Activated T-helper 2 cell treated with anti-CD3 and anti-CD28 coated beads, Interferon-gamma antibody, Interleukin-2, Interleukin-4, amounts not matched to agents 10 μg/mL and 5 μg/mL and 100 μg/mL, durations not matched to agents 14 hours and 24 hours and 36 hours (primary cell): ENCODE results near the gene TXNDC11. TPM values are rescaled to one million over a fixed set of nuclear protein-coding genes. Genes with fewer than 3 reads are reported as not detected.

Experiments
- DNase-seq: peaks from one replicate; pipeline ENCODE4 v3.0.0; 2021; ENCODE audit warnings: low spot score
- H3K27ac Mint-ChIP-seq: one replicate; pipeline ENCODE4 v1.8.0; 2021; ENCODE audit warnings: mixed read lengths
- H3K27me3 Mint-ChIP-seq: one replicate; pipeline ENCODE4 v1.8.0; 2021; ENCODE audit warnings: low read depth, mixed read lengths
- H3K36me3 Mint-ChIP-seq: one replicate; pipeline ENCODE4 v1.8.0; 2021; ENCODE audit warnings: low read depth, mixed read lengths
- H3K4me1 Mint-ChIP-seq: one replicate; pipeline ENCODE4 v1.8.0; 2021; ENCODE audit warnings: low read depth, mixed read lengths
- H3K4me3 Mint-ChIP-seq: one replicate; pipeline ENCODE4 v1.8.0; 2021; ENCODE audit warnings: low read depth, mild to moderate bottlenecking, moderate library complexity, mixed read lengths
- H3K9me3 Mint-ChIP-seq: one replicate; pipeline ENCODE4 v1.8.0; 2021; ENCODE audit warnings: mixed read lengths
- intact Hi-C: fragments of 100-400 bp; cut with micrococcal nuclease; formaldehyde crosslinking; loops from one replicate; pipeline ENCODE4 v1.15.1; 2023
- total RNA-seq: library from RNA; stranded (reverse); gene quantifications from 2 replicates; pipeline ENCODE4 v1.2.3, GENCODE V29; 2022

The TXNDC11 gene
- total RNA-seq, 1 donor from 2014 or later = 53.0 TPM

GRCh38 chr16:11679941-11680911, 62.4 kb downstream of the TXNDC11 start:
- peaks cover 39% of the 10 kb centered on the region for H3K4me1 Mint-ChIP-seq
- no peak for DNase-seq
- H3K36me3 Mint-ChIP-seq = peaks cover 66% of the 10 kb centered on the region
- H3K27me3 Mint-ChIP-seq = no peaks in the 10 kb centered on the region
- no peaks in the 10 kb centered on the region for H3K9me3 Mint-ChIP-seq
- H3K4me3 Mint-ChIP-seq = no peak overlapping the region
- intact Hi-C loops = no loop called here
- peak overlapping the region; percentile 21 for H3K27ac Mint-ChIP-seq

GRCh38 chr16:11679250-11679649, 63.4 kb downstream of the TXNDC11 start:
- Mint-ChIP-seq H3K4me1 (peaks cover 39% of the 10 kb centered on the region), H3K4me3 (no peak overlapping the region), H3K9me3 (no peaks in the 10 kb centered on the region), H3K27ac (no peak overlapping the region), H3K27me3 (no peaks in the 10 kb centered on the region), H3K36me3 (peaks cover 59% of the 10 kb centered on the region)
- DNase-seq = no peak
- intact Hi-C loops = no loop called here

GRCh38 chr16:11677959-11678881, 64.4 kb downstream of the TXNDC11 start:
- Mint-ChIP-seq H3K4me3 (no peak overlapping the region), H3K27me3 (no peaks in the 10 kb centered on the region), H3K27ac (no peak overlapping the region), H3K9me3 (no peaks in the 10 kb centered on the region), H3K4me1 (peaks cover 39% of the 10 kb centered on the region), H3K36me3 (peaks cover 49% of the 10 kb centered on the region)
- intact Hi-C loops = no loop called here
- no peak for DNase-seq

- Mint-ChIP-seq H3K4me3 (no peak overlapping the region), H3K9me3 (no peaks in the 10 kb centered on the region), H3K27ac (no peak overlapping the region), H3K4me1 (peaks cover 39% of the 10 kb centered on the region), H3K27me3 (no peaks in the 10 kb centered on the region), H3K36me3 (peaks cover 42% of the 10 kb centered on the region)
- intact Hi-C loops = no loop called here
- DNase-seq = no peak
Observed at GRCh38 chr16:11677451-11677951, 65.2 kb downstream of the TXNDC11 start.

GRCh38 chr16:11676799-11677198, 65.9 kb downstream of the TXNDC11 start:
- intact Hi-C loops = no loop called here
- no peak for DNase-seq
- Mint-ChIP-seq H3K27ac (no peak overlapping the region), H3K9me3 (no peaks in the 10 kb centered on the region), H3K27me3 (no peaks in the 10 kb centered on the region), H3K4me1 (peaks cover 39% of the 10 kb centered on the region), H3K36me3 (peaks cover 41% of the 10 kb centered on the region), H3K4me3 (no peak overlapping the region)

GRCh38 chr16:11675561-11676511, 66.8 kb downstream of the TXNDC11 start:
- Mint-ChIP-seq H3K4me3 (no peak overlapping the region), H3K27ac (no peak overlapping the region), H3K27me3 (no peaks in the 10 kb centered on the region), H3K9me3 (no peaks in the 10 kb centered on the region), H3K36me3 (peaks cover 32% of the 10 kb centered on the region), H3K4me1 (peaks cover 36% of the 10 kb centered on the region)
- DNase-seq = no peak
- intact Hi-C loops = no loop called here

DNA sequence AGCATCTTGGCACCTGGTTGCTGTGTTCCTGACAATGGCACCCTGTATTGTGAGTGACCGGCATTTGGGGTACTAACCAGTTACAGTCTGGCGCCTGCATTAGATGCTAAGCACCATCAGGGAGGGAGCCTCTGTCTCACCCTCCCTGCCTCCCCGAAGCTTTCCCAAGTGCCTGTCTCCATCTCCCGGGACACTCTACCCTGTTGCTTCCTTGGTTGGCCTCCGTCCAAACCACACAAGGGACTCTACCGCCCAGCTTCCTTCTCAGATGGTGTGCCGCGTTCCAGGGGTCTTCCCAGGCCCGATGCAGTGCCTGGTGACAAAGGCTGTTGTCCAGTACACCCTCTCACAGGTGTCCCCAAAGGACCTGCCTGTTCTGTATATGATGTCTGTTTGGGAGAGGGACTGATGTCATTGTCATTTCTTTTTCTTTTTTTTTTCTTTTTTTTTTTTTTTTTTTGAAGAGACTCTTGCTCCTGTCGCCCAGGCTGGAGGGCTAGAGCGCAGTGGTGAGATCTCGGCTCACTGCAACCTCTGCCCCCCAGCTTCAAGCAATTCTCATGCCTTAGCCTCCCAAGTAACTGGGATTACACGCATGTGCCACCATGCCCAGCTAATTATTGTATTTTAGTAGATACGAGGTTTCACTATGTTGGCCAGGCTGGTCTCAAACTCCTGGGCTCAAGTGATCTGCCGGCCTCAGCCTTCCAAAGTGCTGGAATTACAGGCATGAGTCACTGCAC, 67.7 kb downstream of the TXNDC11 start:
- intact Hi-C loops = no loop called here
- H3K4me3 Mint-ChIP-seq = no peak overlapping the region
- peaks cover 42% of the 10 kb centered on the region for H3K4me1 Mint-ChIP-seq
- peak overlapping the region; percentile 35 for H3K27ac Mint-ChIP-seq
- H3K36me3 Mint-ChIP-seq = peaks cover 23% of the 10 kb centered on the region
- no peak for DNase-seq
- H3K27me3 Mint-ChIP-seq = no peaks in the 10 kb centered on the region
- H3K9me3 Mint-ChIP-seq = no peaks in the 10 kb centered on the region

GRCh38 chr16:11674001-11674817, 68.4 kb downstream of the TXNDC11 start:
- Mint-ChIP-seq H3K9me3 (no peaks in the 10 kb centered on the region), H3K4me1 (peaks cover 47% of the 10 kb centered on the region)

GRCh38 chr16:11673091-11674000, 69.3 kb downstream of the TXNDC11 start:
- peaks cover 8% of the 10 kb centered on the region for H3K36me3 Mint-ChIP-seq
- intact Hi-C loops = no loop called here
- H3K4me3 Mint-ChIP-seq = no peak overlapping the region
- H3K4me1 Mint-ChIP-seq = peaks cover 42% of the 10 kb centered on the region
- H3K27me3 Mint-ChIP-seq = no peaks in the 10 kb centered on the region
- peak overlapping the region; percentile 33 for H3K27ac Mint-ChIP-seq
- no peak for DNase-seq
- H3K9me3 Mint-ChIP-seq = no peaks in the 10 kb centered on the region

More at GRCh38 chr16:11674001-11674817, 68.4 kb downstream of the TXNDC11 start:
- no peak for DNase-seq
- no peaks in the 10 kb centered on the region for H3K27me3 Mint-ChIP-seq
- intact Hi-C loops = no loop called here
- H3K4me3 Mint-ChIP-seq = no peak overlapping the region
- H3K27ac Mint-ChIP-seq = no peak overlapping the region
- peaks cover 15% of the 10 kb centered on the region for H3K36me3 Mint-ChIP-seq
